Gastrocnemius medialis (tissue), 4 donors: ENCODE data around the gene ARHGEF4. TPM values are rescaled to one million over a fixed set of nuclear protein-coding genes. Genes with fewer than 3 reads are reported as not detected.

Experiments used
- ATAC-seq, 2 donors: fragments of 150-250 bp; one replicate each; pipeline ENCODE4 v1.9.1; 2016
- DNase-seq, 2 donors: peaks; one replicate each; pipeline ENCODE4 v3.0.0-alpha.2; 2019
- H3K27ac ChIP-seq, 4 donors: fragments of 200-600 bp; sonication (generic); 1 replicate in 1 of 4; 2 replicates in 3 of 4; pipeline ENCODE4 v1.5.1; 2016 to 2018; ENCODE audit warnings: mild to moderate bottlenecking in 2 of 4, moderate library complexity in 1 of 4
- H3K27me3 ChIP-seq, 3 donors: fragments of 200-600 bp; sonication (generic) in 2 of 3; 1 replicate in 1 of 3; 2 replicates in 2 of 3; pipeline versions ENCODE4 v1.5.1 to v1.6.0; 2016 to 2019; ENCODE audit warnings: mild to moderate bottlenecking in 1 of 3, moderate library complexity in 1 of 3
- H3K36me3 ChIP-seq, 2 donors: fragments of 200-600 bp; sonication (generic) in 1 of 2; one replicate each; pipeline ENCODE4 v1.5.1; 2017 to 2018
- H3K4me1 ChIP-seq, 2 donors: fragments of 200-600 bp; sonication (generic) in 1 of 2; one replicate each; pipeline ENCODE4 v1.5.1; 2016 to 2017; ENCODE audit warnings: mild to moderate bottlenecking in 2 of 2
- H3K4me3 ChIP-seq, 4 donors: fragments of 200-600 bp; sonication (generic) in 3 of 4; 1 replicate in 1 of 4; 2 replicates in 3 of 4; pipeline ENCODE4 v1.5.1; 2016 to 2019; ENCODE audit warnings: mild to moderate bottlenecking in 2 of 4
- H3K9me3 ChIP-seq, 3 donors: fragments of 200-600 bp; sonication (generic) in 2 of 3; 1 replicate in 1 of 3; 2 replicates in 2 of 3; pipeline ENCODE4 v1.5.1; 2016 to 2019
- CTCF ChIP-seq, 5 experiments: fragments of 450-650 bp in 3 of 5; fragments of 200-600 bp in 2 of 5; sonication (generic) in 2 of 5; IDR thresholded peaks in 4 of 5; conservative IDR thresholded peaks in 1 of 5; 1 replicate in 4 of 5; 2 replicates in 1 of 5; pipeline ENCODE4 v1.5.1; 2016 to 2019; ENCODE audit warnings: antibody characterized with exemption in 5 of 5, mild to moderate bottlenecking in 3 of 5, moderate library complexity in 3 of 5
- POLR2A ChIP-seq, 2 donors: fragments of 450-650 bp; IDR thresholded peaks; one replicate each; pipeline ENCODE4 v1.6.1; 2017; ENCODE audit warnings: antibody characterized with exemption in 2 of 2, mild to moderate bottlenecking in 2 of 2, moderate library complexity in 2 of 2
- in situ Hi-C, 4 donors: fragments of 200-750 bp; cut with MboI; loops; one replicate each; pipeline versions ENCODE4 v1.15.0 to v1.8.0; 2017; ENCODE audit warnings: low sequenced_read_pairs in 4 of 4
- intact Hi-C: fragments of 100-400 bp; cut with DNase I; formaldehyde crosslinking; loops from one replicate; pipeline ENCODE4 v1.15.1; 2023; ENCODE audit warnings: low total_unique reads
- total RNA-seq, 4 donors: library from RNA; depleted of rRNA; stranded (reverse); fragments of >200 nt; gene quantifications; one replicate each; pipeline versions ENCODE4 v1.1.0 to v1.2.3, GENCODE V29; 2016

Gene ARHGEF4
- total RNA-seq, 4 donors from 2014 or later = 1.0 to 14.8 (median 5.1) TPM

- no peaks in the 10 kb centered on the region for H3K9me3 ChIP-seq
- peaks cover 0 to 4% (median 0%) of the 10 kb centered on the region in 3 donors for H3K27me3 ChIP-seq
- no peak for ATAC-seq
- in situ Hi-C loops (no loop called here), intact Hi-C loops (no loop called here)
- no peak for DNase-seq
- TF ChIP-seq POLR2A (IDR thresholded peaks at IDR 0.05) (no peak), CTCF (IDR thresholded peaks at IDR 0.05 in 4 of 5, conservative IDR thresholded peaks at IDR 0.05 in 1 of 5) (no peak)
- H3K36me3 ChIP-seq = no peaks in the 10 kb centered on the region
- H3K4me1 ChIP-seq = no peaks in the 10 kb centered on the region
- H3K4me3 ChIP-seq = no peak overlapping the region
- H3K27ac ChIP-seq = no peak overlapping the region
Measured at GRCh38 chr2:130908832-130909231, 72.1 kb downstream of the ARHGEF4 start.

- Histone ChIP-seq H3K27me3 (peaks cover 9 to 11% (median 10%) of the 10 kb centered on the region in 3 donors), H3K36me3 (no peaks in the 10 kb centered on the region), H3K27ac (no peak overlapping the region), H3K4me3 (no peak overlapping the region), H3K4me1 (no peaks in the 10 kb centered on the region), H3K9me3 (no peaks in the 10 kb centered on the region)
- intact Hi-C loops (no loop called here), in situ Hi-C loops (no loop called here)
- DNase-seq (no peak), ATAC-seq (no peak)
- TF ChIP-seq POLR2A (IDR thresholded peaks at IDR 0.05) = no peak
- no peak for TF ChIP-seq CTCF (IDR thresholded peaks at IDR 0.05 in 4 of 5, conservative IDR thresholded peaks at IDR 0.05 in 1 of 5)
Measured at GRCh38 chr2:130910931-130911330, 74.2 kb downstream of the ARHGEF4 start.

GRCh38 chr2:130911482-130911881 is 74.8 kb downstream of the ARHGEF4 start:
- intact Hi-C loops (no loop called here), in situ Hi-C loops (no loop called here)
- Histone ChIP-seq H3K4me3 (no peak overlapping the region), H3K27ac (no peak overlapping the region), H3K27me3 (peaks cover 13 to 15% (median 13%) of the 10 kb centered on the region in 3 donors), H3K9me3 (no peaks in the 10 kb centered on the region), H3K4me1 (no peaks in the 10 kb centered on the region), H3K36me3 (no peaks in the 10 kb centered on the region)
- no peak for TF ChIP-seq CTCF (IDR thresholded peaks at IDR 0.05 in 4 of 5, conservative IDR thresholded peaks at IDR 0.05 in 1 of 5)
- TF ChIP-seq POLR2A (IDR thresholded peaks at IDR 0.05) = no peak
- ATAC-seq = no peak
- DNase-seq = no peak

- in situ Hi-C loops = no loop called here
- intact Hi-C loops = no loop called here
- Histone ChIP-seq H3K27ac (no peak overlapping the region), H3K36me3 (no peaks in the 10 kb centered on the region), H3K4me3 (no peak overlapping the region), H3K27me3 (peaks cover 15 to 18% (median 16%) of the 10 kb centered on the region in 3 donors), H3K9me3 (no peaks in the 10 kb centered on the region), H3K4me1 (no peaks in the 10 kb centered on the region)
- TF ChIP-seq POLR2A (IDR thresholded peaks at IDR 0.05) (no peak), CTCF (IDR thresholded peaks at IDR 0.05 in 4 of 5, conservative IDR thresholded peaks at IDR 0.05 in 1 of 5) (no peak)
- DNase-seq = no peak
- ATAC-seq = no peak
Measured at GRCh38 chr2:130911996-130912395, 75.3 kb downstream of the ARHGEF4 start.

- in situ Hi-C loops (no loop called here), intact Hi-C loops (no loop called here)
- DNase-seq (no peak), ATAC-seq (no peak)
- Histone ChIP-seq H3K4me1 (no peaks in the 10 kb centered on the region), H3K9me3 (no peaks in the 10 kb centered on the region), H3K27me3 (peaks cover 15 to 20% (median 17%) of the 10 kb centered on the region in 3 donors), H3K27ac (no peak overlapping the region), H3K4me3 (no peak overlapping the region), H3K36me3 (no peaks in the 10 kb centered on the region)
- no peak for TF ChIP-seq POLR2A (IDR thresholded peaks at IDR 0.05)
- no peak for TF ChIP-seq CTCF (IDR thresholded peaks at IDR 0.05 in 4 of 5, conservative IDR thresholded peaks at IDR 0.05 in 1 of 5)
Measured at GRCh38 chr2:130912471-130912870, 75.8 kb downstream of the ARHGEF4 start.
